Trophoblast cell (in vitro differentiated cells and primary cell): ENCODE data around the gene DNAJC6.

ENCODE experiments used
- DNase-seq, 2 donors: peaks; one replicate each; pipeline ENCODE4 v3.0.0-alpha.2; 2016
- H2AFZ ChIP-seq: 2 replicates; pipeline ENCODE4 v1.6.1; 2013; ENCODE audit warnings: low read length, moderate library complexity, mild to moderate bottlenecking; ENCODE audit not compliant: insufficient read depth, poor library complexity
- H2AK5ac ChIP-seq: 2 replicates; pipeline ENCODE4 v1.6.1; 2013; ENCODE audit warnings: mild to moderate bottlenecking, low read length
- H2BK120ac ChIP-seq: 2 replicates; pipeline ENCODE4 v1.6.1; 2013; ENCODE audit warnings: low read length, mild to moderate bottlenecking, moderate library complexity; ENCODE audit not compliant: insufficient read depth, poor library complexity
- H2BK12ac ChIP-seq: 2 replicates; pipeline ENCODE4 v1.6.1; 2013; ENCODE audit warnings: mild to moderate bottlenecking, low read length, moderate library complexity
- H2BK5ac ChIP-seq: 2 replicates; pipeline ENCODE4 v1.6.1; 2013; ENCODE audit warnings: low read length, low read depth, moderate library complexity, mild to moderate bottlenecking; ENCODE audit not compliant: poor library complexity
- H3K14ac ChIP-seq: 2 replicates; pipeline ENCODE4 v1.6.1; 2013; ENCODE audit warnings: mild to moderate bottlenecking, low read length
- H3K18ac ChIP-seq: 2 replicates; pipeline ENCODE4 v1.6.1; 2013; ENCODE audit warnings: mild to moderate bottlenecking, low read length
- H3K23ac ChIP-seq: 2 replicates; pipeline ENCODE4 v1.6.1; 2013; ENCODE audit warnings: low read length
- H3K27ac ChIP-seq: 2 replicates; pipeline ENCODE4 v1.5.1; 2013; ENCODE audit warnings: low read depth, mild to moderate bottlenecking, inconsistent platforms, low read length, moderate library complexity
- H3K27me3 ChIP-seq: 2 replicates; pipeline ENCODE4 v1.6.1; 2013; ENCODE audit warnings: inconsistent platforms, mild to moderate bottlenecking, low read length, moderate library complexity; ENCODE audit not compliant: insufficient read depth
- H3K36me3 ChIP-seq, 2 experiments: 1 replicate in 1 of 2; 2 replicates in 1 of 2; pipeline ENCODE4 v1.6.1; 2013; ENCODE audit warnings: low read length in 2 of 2, mild to moderate bottlenecking in 2 of 2, moderate library complexity in 1 of 2; ENCODE audit not compliant: insufficient read depth in 2 of 2, control insufficient read depth in 1 of 2
- H3K4ac ChIP-seq: 2 replicates; pipeline ENCODE4 v1.6.1; 2013; ENCODE audit warnings: low read depth, mild to moderate bottlenecking, low read length, moderate library complexity
- H3K4me1 ChIP-seq, 2 experiments: 1 replicate in 1 of 2; 2 replicates in 1 of 2; pipeline ENCODE4 v1.6.1; 2013; ENCODE audit warnings: low read length in 2 of 2, mild to moderate bottlenecking in 2 of 2, moderate library complexity in 1 of 2; ENCODE audit not compliant: insufficient read depth in 2 of 2, control insufficient read depth in 1 of 2
- H3K4me2 ChIP-seq: 2 replicates; pipeline ENCODE4 v1.6.1; 2013; ENCODE audit warnings: inconsistent platforms, mild to moderate bottlenecking, low read length, moderate library complexity
- H3K4me3 ChIP-seq: 2 replicates; pipeline ENCODE4 v1.5.1; 2013; ENCODE audit warnings: mild to moderate bottlenecking, low read depth, low read length, inconsistent platforms
- H3K79me1 ChIP-seq: one replicate; pipeline ENCODE4 v1.6.1; 2013; ENCODE audit warnings: low read length
- H3K79me2 ChIP-seq: 2 replicates; pipeline ENCODE4 v1.6.1; 2013; ENCODE audit warnings: low read length, mild to moderate bottlenecking; ENCODE audit not compliant: control insufficient read depth, insufficient read depth, poor library complexity
- H3K9ac ChIP-seq: 2 replicates; pipeline ENCODE4 v1.6.1; 2013; ENCODE audit warnings: mild to moderate bottlenecking, low read length
- H3K9me3 ChIP-seq: 2 replicates; pipeline ENCODE4 v1.6.1; 2013; ENCODE audit warnings: low read depth, mild to moderate bottlenecking, control low read depth, inconsistent platforms, low read length; ENCODE audit not compliant: insufficient read depth
- H4K12ac ChIP-seq: 2 replicates; pipeline ENCODE4 v1.6.1; 2013; ENCODE audit warnings: low read depth, mild to moderate bottlenecking, low read length, moderate library complexity
- H4K8ac ChIP-seq: 2 replicates; pipeline ENCODE4 v1.6.1; 2013; ENCODE audit warnings: low read depth, mild to moderate bottlenecking, low read length, moderate library complexity
- H4K91ac ChIP-seq: one replicate; pipeline ENCODE4 v1.6.1; 2013; ENCODE audit warnings: low read depth, mild to moderate bottlenecking, low read length, moderate library complexity
- WGBS: extraction: QIAGEN DNeasy Blood & Tissue Kit; methylation state at CpG from one replicate; pipeline ENCODE4 v1.1.7; 2013; ENCODE audit warnings: missing lambda C conversion rate; ENCODE audit not compliant: insufficient read length, insufficient coverage; ENCODE audit errors: extremely low coverage; 5-methylcytosine and 5-hydroxymethylcytosine counted together

The DNAJC6 gene

DNA sequence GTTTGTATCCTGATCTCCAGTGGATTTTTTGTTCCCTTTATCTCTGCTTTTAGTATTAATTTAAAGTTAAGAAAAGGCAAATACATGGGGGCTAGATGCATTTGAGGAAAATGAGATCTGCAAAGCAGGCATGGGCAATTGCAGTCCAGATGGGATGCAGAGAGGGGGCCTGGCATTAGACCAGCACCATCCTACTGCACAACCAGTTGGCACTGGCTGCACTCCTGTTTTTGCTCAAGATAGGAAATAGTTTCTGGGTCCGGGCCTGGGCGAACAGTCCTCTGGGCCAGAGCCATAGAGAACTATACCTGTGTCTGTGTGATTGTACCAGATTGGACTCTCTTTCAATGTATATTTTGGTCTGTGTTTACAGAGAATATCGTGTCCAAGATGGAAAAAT is 77.1 kb downstream of the DNAJC6 start:
- H2BK120ac ChIP-seq = no peak overlapping the region
- H3K18ac ChIP-seq = no peak overlapping the region

DNA sequence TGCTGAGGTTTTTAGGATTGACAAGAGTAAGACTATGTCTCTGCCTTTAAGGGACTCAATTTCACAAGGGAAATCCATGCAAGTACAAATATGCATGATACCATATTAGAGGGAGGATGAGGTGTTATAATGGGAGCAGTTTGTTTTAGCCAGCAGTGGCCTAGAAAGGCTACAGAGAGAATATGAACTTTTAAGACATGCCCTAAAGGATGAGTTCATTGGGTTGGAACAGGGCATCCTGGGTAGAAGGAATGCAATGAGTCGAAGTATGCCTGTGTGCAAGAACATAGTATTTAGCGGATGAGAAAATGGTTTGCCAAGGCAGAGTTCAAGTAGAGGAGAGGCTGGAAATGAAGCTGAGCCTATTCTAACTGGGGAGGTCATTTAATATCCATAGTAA is 78.5 kb downstream of the DNAJC6 start:
- WGBS = no CpG with 5 or more reads among the region's 2 CpGs
- H2AK5ac ChIP-seq = no peak overlapping the region
- no peak overlapping the region for H2BK5ac ChIP-seq
- no peak overlapping the region for H3K4ac ChIP-seq
- H3K79me1 ChIP-seq = no peaks in the 10 kb centered on the region
- H4K8ac ChIP-seq = no peak overlapping the region
- no peak overlapping the region for H3K27ac ChIP-seq
- no peak for DNase-seq
- H3K9ac ChIP-seq = no peak overlapping the region
- no peak overlapping the region for H3K4me2 ChIP-seq
- H3K79me2 ChIP-seq = no peaks in the 10 kb centered on the region
- H3K23ac ChIP-seq = no peak overlapping the region
- peaks cover 3% of the 10 kb centered on the region for H3K9me3 ChIP-seq
- H3K27me3 ChIP-seq = no peaks in the 10 kb centered on the region
- H3K36me3 ChIP-seq = peaks cover 17 to 33% of the 10 kb centered on the region in 2 experiments
- no peaks in the 10 kb centered on the region for H3K4me1 ChIP-seq
- no peak overlapping the region for H3K18ac ChIP-seq
- H2BK120ac ChIP-seq = no peak overlapping the region
- H4K91ac ChIP-seq = no peak overlapping the region
- no peak overlapping the region for H4K12ac ChIP-seq
- no peak overlapping the region for H2BK12ac ChIP-seq
- no peak overlapping the region for H3K4me3 ChIP-seq
- H2AFZ ChIP-seq = no peak overlapping the region
- H3K14ac ChIP-seq = no peak overlapping the region

More for the DNA sequence above, 77.1 kb downstream of the DNAJC6 start:
- Histone ChIP-seq H3K9ac (no peak overlapping the region), H3K4me1 (no peaks in the 10 kb centered on the region), H4K12ac (no peak overlapping the region), H3K79me2 (no peaks in the 10 kb centered on the region), H3K14ac (no peak overlapping the region), H2BK5ac (no peak overlapping the region), H3K9me3 (no peaks in the 10 kb centered on the region), H3K79me1 (no peaks in the 10 kb centered on the region), H3K27ac (no peak overlapping the region), H3K4me3 (no peak overlapping the region), H3K4me2 (no peak overlapping the region), H2BK12ac (no peak overlapping the region), H4K91ac (no peak overlapping the region), H3K4ac (no peak overlapping the region), H2AFZ (no peak overlapping the region), H4K8ac (no peak overlapping the region), H2AK5ac (no peak overlapping the region), H3K23ac (no peak overlapping the region), H3K36me3 (peaks cover 12 to 28% of the 10 kb centered on the region in 2 experiments), H3K27me3 (no peaks in the 10 kb centered on the region)
- no peak for DNase-seq
- no CpG with 5 or more reads among the region's 3 CpGs for WGBS

DNA sequence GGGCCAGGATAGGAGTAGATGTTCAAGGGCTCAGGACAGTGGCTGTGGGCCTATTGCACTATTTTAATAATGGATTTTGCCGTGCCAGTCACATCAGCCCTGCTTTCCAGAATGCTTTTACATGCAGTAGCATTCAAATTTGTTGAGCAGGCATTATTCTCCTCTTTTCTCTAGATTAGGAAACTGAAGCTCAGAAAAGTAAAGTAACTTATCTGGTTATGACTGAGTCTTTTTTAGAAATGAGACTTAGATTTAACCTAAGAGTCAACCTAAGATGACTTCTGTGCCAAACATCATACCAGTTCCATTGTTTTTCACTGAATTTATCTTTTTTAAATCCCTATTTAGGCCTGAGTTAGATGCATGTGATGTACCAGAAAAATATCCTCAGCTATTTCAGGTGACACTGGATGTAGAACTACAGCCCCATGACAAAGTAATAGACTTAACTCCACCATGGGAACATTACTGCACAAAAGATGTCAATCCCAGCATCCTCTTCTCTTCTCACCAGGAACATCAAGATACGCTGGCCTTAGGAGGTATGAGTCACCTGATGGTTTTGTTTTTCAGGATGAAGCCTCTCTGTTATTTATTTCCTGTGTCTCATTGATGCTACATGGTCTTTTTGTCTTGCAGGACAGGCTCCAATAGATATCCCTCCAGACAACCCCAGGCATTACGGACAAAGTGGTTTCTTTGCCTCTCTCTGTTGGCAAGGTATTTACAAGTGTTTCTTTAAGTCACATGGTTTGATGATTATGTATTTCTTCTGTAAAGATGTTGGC is 79.8 kb downstream of the DNAJC6 start:
- H3K27me3 ChIP-seq = no peaks in the 10 kb centered on the region
- H4K12ac ChIP-seq = no peak overlapping the region
- DNase-seq = no peak
- H3K4me1 ChIP-seq = no peaks in the 10 kb centered on the region
- no peak overlapping the region for H3K4me3 ChIP-seq
- no peak overlapping the region for H3K4me2 ChIP-seq
- H3K4ac ChIP-seq = no peak overlapping the region
- H3K27ac ChIP-seq = no peak overlapping the region
- H2BK120ac ChIP-seq = no peak overlapping the region
- no peak overlapping the region for H4K8ac ChIP-seq
- H2AK5ac ChIP-seq = no peak overlapping the region
- no peak overlapping the region for H2AFZ ChIP-seq
- H2BK5ac ChIP-seq = no peak overlapping the region
- no peak overlapping the region for H3K18ac ChIP-seq
- peaks cover 3% of the 10 kb centered on the region for H3K9me3 ChIP-seq
- H3K14ac ChIP-seq = no peak overlapping the region
- no peak overlapping the region for H3K23ac ChIP-seq
- no peak overlapping the region for H2BK12ac ChIP-seq
- H3K9ac ChIP-seq = no peak overlapping the region
- WGBS = no CpG with 5 or more reads among the region's 3 CpGs
- H4K91ac ChIP-seq = no peak overlapping the region
- H3K79me1 ChIP-seq = no peaks in the 10 kb centered on the region
- H3K36me3 ChIP-seq = peaks cover 14 to 31% of the 10 kb centered on the region in 2 experiments
- H3K79me2 ChIP-seq = no peaks in the 10 kb centered on the region

DNA sequence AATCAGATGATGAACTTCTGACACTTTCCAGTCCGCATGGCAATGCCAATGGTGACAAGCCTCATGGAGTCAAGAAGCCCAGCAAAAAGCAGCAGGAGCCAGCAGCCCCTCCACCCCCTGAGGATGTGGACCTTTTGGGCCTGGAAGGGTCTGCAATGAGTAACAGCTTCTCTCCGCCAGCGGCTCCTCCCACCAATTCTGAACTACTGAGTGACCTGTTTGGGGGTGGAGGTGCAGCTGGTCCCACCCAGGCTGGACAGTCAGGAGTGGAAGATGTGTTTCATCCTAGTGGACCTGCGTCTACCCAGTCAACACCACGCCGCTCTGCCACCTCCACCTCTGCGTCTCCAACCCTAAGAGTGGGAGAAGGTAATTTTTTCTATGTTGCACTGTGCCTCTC is 83.2 kb downstream of the DNAJC6 start:
- Histone ChIP-seq H2BK5ac (no peak overlapping the region), H3K4ac (no peak overlapping the region), H2AFZ (no peak overlapping the region), H2BK120ac (no peak overlapping the region), H4K91ac (no peak overlapping the region), H3K4me2 (no peak overlapping the region), H3K18ac (no peak overlapping the region), H2BK12ac (no peak overlapping the region), H3K27ac (no peak overlapping the region), H3K23ac (no peak overlapping the region), H4K8ac (no peak overlapping the region), H3K9ac (no peak overlapping the region), H3K36me3 (peaks cover 10 to 23% of the 10 kb centered on the region in 2 experiments), H3K14ac (no peak overlapping the region), H3K79me2 (no peaks in the 10 kb centered on the region), H2AK5ac (no peak overlapping the region), H3K79me1 (no peaks in the 10 kb centered on the region), H4K12ac (no peak overlapping the region), H3K4me1 (peaks cover 0 to 3% of the 10 kb centered on the region in 2 experiments), H3K4me3 (no peak overlapping the region), H3K27me3 (no peaks in the 10 kb centered on the region), H3K9me3 (peaks cover 3% of the 10 kb centered on the region)
- no CpG with 5 or more reads among the region's 7 CpGs for WGBS
- no peak for DNase-seq
